HepG2 (cell line): Measurements from ENCODE around the gene MBIP. TPM values are rescaled to one million over a fixed set of nuclear protein-coding genes. Genes with fewer than 3 reads are reported as not detected.

Source experiments
- ATF7 ChIP-seq, 2 experiments: fragments of 450-650 bp in 1 of 2; sonication (generic) in 1 of 2; formaldehyde crosslinking in 1 of 2; IDR thresholded peaks; 2 replicates each; pipeline versions ENCODE4 v1.4.0 to v1.6.1; 2016 to 2020; ENCODE audit warnings: antibody characterized with exemption in 1 of 2, mild to moderate bottlenecking in 1 of 2, missing genetic modification reagents in 1 of 2
- FOXA3 ChIP-seq: IDR thresholded peaks from 2 replicates; pipeline ENCODE4 v1.6.1; 2016; ENCODE audit warnings: missing genetic modification reagents, missing compliant biosample characterization
- FOXM1 ChIP-seq: sonication (generic); formaldehyde crosslinking; IDR thresholded peaks from 2 replicates; pipeline ENCODE4 v1.5.0; 2020; ENCODE audit warnings: missing genetic modification reagents
- HOXA5 ChIP-seq: sonication (generic); formaldehyde crosslinking; IDR thresholded peaks from 2 replicates; pipeline ENCODE4 v1.4.0; 2020; ENCODE audit warnings: missing genetic modification reagents
- ISX ChIP-seq: sonication (generic); formaldehyde crosslinking; conservative IDR thresholded peaks from 2 replicates; pipeline ENCODE4 v1.5.0; 2020; ENCODE audit warnings: missing genetic modification reagents
- KDM5A ChIP-seq: fragments of 200-600 bp; sonication (generic); IDR thresholded peaks from 2 replicates; pipeline ENCODE4 v1.7.0; 2018; ENCODE audit warnings: antibody characterized with exemption, mild to moderate bottlenecking, low read length, borderline replicate concordance
- KLF13 ChIP-seq: sonication (generic); formaldehyde crosslinking; IDR thresholded peaks from 2 replicates; pipeline ENCODE4 v1.4.0; 2020; ENCODE audit warnings: mild to moderate bottlenecking, missing genetic modification reagents
- NFKBIZ ChIP-seq: IDR thresholded peaks from 2 replicates; pipeline ENCODE4 v1.6.1; 2018; ENCODE audit warnings: missing genetic modification reagents, missing compliant biosample characterization
- PBX3 ChIP-seq: sonication (generic); formaldehyde crosslinking; IDR thresholded peaks from 2 replicates; pipeline ENCODE4 v1.8.1; 2023; ENCODE audit warnings: missing genetic modification reagents, inconsistent platforms, borderline replicate concordance
- PCBP2 ChIP-seq: fragments of 200-400 bp; formaldehyde crosslinking; optimal IDR thresholded peaks from 2 replicates; pipeline ENCODE3; 2018; ENCODE audit warnings: low read length, low read depth; ENCODE audit not compliant: poor library complexity, severe bottlenecking
- SAFB2 ChIP-seq: sonication (generic); formaldehyde crosslinking; IDR thresholded peaks from 2 replicates; pipeline ENCODE4 v1.5.1; 2020; ENCODE audit warnings: missing genetic modification reagents, low read depth, mild to moderate bottlenecking, borderline replicate concordance
- SMYD3 ChIP-seq: sonication (generic); formaldehyde crosslinking; IDR thresholded peaks from 2 replicates; pipeline ENCODE4 v1.8.1; 2023; ENCODE audit warnings: mild to moderate bottlenecking, missing genetic modification reagents
- TMF1 ChIP-seq: sonication (generic); formaldehyde crosslinking; IDR thresholded peaks from 2 replicates; pipeline ENCODE4 v1.8.1; 2022; ENCODE audit warnings: low read depth, missing genetic modification reagents
- YEATS2 ChIP-seq: sonication (generic); formaldehyde crosslinking; IDR thresholded peaks from 2 replicates; pipeline ENCODE4 v1.4.0; 2020; ENCODE audit warnings: missing genetic modification reagents, borderline replicate concordance
- ZFYVE20 ChIP-seq: sonication (generic); formaldehyde crosslinking; IDR thresholded peaks from 2 replicates; pipeline ENCODE4 v1.8.0; 2023; ENCODE audit warnings: low read depth, mild to moderate bottlenecking, moderate library complexity, missing genetic modification reagents, borderline replicate concordance
- ZGPAT ChIP-seq: IDR thresholded peaks from 2 replicates; pipeline ENCODE4 v1.6.1; 2016; ENCODE audit warnings: mild to moderate bottlenecking
- ZNF224 ChIP-seq: sonication (generic); formaldehyde crosslinking; IDR thresholded peaks from 2 replicates; pipeline ENCODE4 v1.5.0; 2020; ENCODE audit warnings: mild to moderate bottlenecking, missing genetic modification reagents
- ZNF256 ChIP-seq: sonication (generic); formaldehyde crosslinking; conservative IDR thresholded peaks from 2 replicates; pipeline ENCODE4 v1.4.0; 2020; ENCODE audit warnings: missing genetic modification reagents
- ZNF280D ChIP-seq: sonication (generic); formaldehyde crosslinking; IDR thresholded peaks from 2 replicates; pipeline ENCODE4 v1.5.1; 2020; ENCODE audit warnings: mild to moderate bottlenecking, missing genetic modification reagents
- ZNF644 ChIP-seq: IDR thresholded peaks from 2 replicates; pipeline ENCODE4 v1.6.1; 2016; ENCODE audit warnings: low read depth
- ZNF670 ChIP-seq: sonication (generic); formaldehyde crosslinking; IDR thresholded peaks from 2 replicates; pipeline ENCODE4 v1.8.0; 2022; ENCODE audit warnings: mild to moderate bottlenecking, missing genetic modification reagents, borderline replicate concordance
- ZNF841 ChIP-seq: sonication (generic); formaldehyde crosslinking; IDR thresholded peaks from 2 replicates; pipeline ENCODE4 v1.8.1; 2023; ENCODE audit warnings: missing genetic modification reagents, borderline replicate concordance
- polyA plus RNA-seq, 8 experiments: library from polyadenylated mRNA; depleted of rRNA in 3 of 8; stranded (reverse) in 7 of 8; unstranded in 1 of 8; fragments of >200 nt; fragmentation: Illumina TruSeq in 4 of 8; extraction: Trizol in 4 of 8; gene quantifications; 2 replicates each; pipeline versions ENCODE4 v1.2.1 to v1.2.3, GENCODE V29; 2011 to 2016; ENCODE audit warnings: low read depth in 4 of 8, missing spikeins in 1 of 8, mixed read lengths in 1 of 8; ENCODE audit not compliant: insufficient read depth in 1 of 8
- total RNA-seq, 5 experiments: library from RNA; depleted of rRNA; stranded (reverse); fragments of >200 nt; fragmentation: Illumina TruSeq; extraction: Trizol; gene quantifications; 2 replicates each; pipeline ENCODE4 v1.2.3, GENCODE V29; 2016; ENCODE audit warnings: low read depth in 1 of 5
- TF ChIP-seq, protein P1 (sequence below): sonication (generic); formaldehyde crosslinking; conservative IDR thresholded peaks from 2 replicates; pipeline ENCODE4 v1.4.0; 2020; ENCODE audit warnings: missing genetic modification reagents

The MBIP gene
- total and polyA plus RNA-seq, 2 of the 13 experiments (the other 11 are each of a cell fraction or from before 2014, with no cell fraction given): 48.1 to 48.6 TPM

- TF ChIP-seq SAFB2 (CRISPR knock-in tag): peak; percentile 94; the same call in 1 of the 2 replicates
- no peak for TF ChIP-seq FOXM1 (CRISPR knock-in tag)
- TF ChIP-seq TMF1 (CRISPR knock-in tag): peak; percentile 73
- peak; percentile 86; the same call in 1 of the 2 replicates for TF ChIP-seq ZFYVE20 (CRISPR knock-in tag)
- peak; percentile 65 for TF ChIP-seq FOXA3
- TF ChIP-seq ZNF256 (CRISPR knock-in tag): no peak
- TF ChIP-seq KDM5A: peak; percentile 99
- peak; percentile 72; the same call in 1 of the 2 replicates for TF ChIP-seq ZNF224
- peak; percentile 28; the same call in 1 of the 2 replicates for TF ChIP-seq NFKBIZ (CRISPR knock-in tag)
- TF ChIP-seq ISX (CRISPR knock-in tag): no peak
- no peak; the same call in 1 of the 2 replicates for TF ChIP-seq ZNF841 (CRISPR knock-in tag)
- TF ChIP-seq ZNF280D (CRISPR knock-in tag): no peak; the same call in 1 of the 2 replicates
- TF ChIP-seq YEATS2 (CRISPR knock-in tag): peak; percentile 94
- no peak for TF ChIP-seq SMYD3
- peak; percentile 86 for TF ChIP-seq HOXA5 (CRISPR knock-in tag)
- TF ChIP-seq PBX3: peak; percentile 71; the same call in 1 of the 2 replicates
- TF ChIP-seq ZNF644: no peak; the same call in 1 of the 2 replicates
- TF ChIP-seq, protein P1, sequence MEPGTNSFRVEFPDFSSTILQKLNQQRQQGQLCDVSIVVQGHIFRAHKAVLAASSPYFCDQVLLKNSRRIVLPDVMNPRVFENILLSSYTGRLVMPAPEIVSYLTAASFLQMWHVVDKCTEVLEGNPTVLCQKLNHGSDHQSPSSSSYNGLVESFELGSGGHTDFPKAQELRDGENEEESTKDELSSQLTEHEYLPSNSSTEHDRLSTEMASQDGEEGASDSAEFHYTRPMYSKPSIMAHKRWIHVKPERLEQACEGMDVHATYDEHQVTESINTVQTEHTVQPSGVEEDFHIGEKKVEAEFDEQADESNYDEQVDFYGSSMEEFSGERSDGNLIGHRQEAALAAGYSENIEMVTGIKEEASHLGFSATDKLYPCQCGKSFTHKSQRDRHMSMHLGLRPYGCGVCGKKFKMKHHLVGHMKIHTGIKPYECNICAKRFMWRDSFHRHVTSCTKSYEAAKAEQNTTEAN (CRISPR knock-in tag): no peak; the same call in 1 of the 2 replicates
- peak; percentile 95 for TF ChIP-seq ZGPAT (CRISPR knock-in tag)
- peak; percentile 99 for TF ChIP-seq ATF7 (IDR thresholded peaks at IDR 0.05)
- TF ChIP-seq ATF7 (CRISPR knock-in tag; IDR thresholded peaks at IDR 0.05): peak; percentile 96; the same call in 1 of the 2 replicates
- no peak for TF ChIP-seq PCBP2
- TF ChIP-seq ZNF670 (CRISPR knock-in tag): peak; percentile 76; the same call in 1 of the 2 replicates
- TF ChIP-seq KLF13: no peak
These were observed at the start of gene MBIP (continued) for GRCh38 chr14:36320200-36320896.
